ENCODE data around the gene CC2D2A.

- no peak for TF ChIP-seq POLR2A (IDR thresholded peaks at IDR 0.05)
- TF ChIP-seq CTCF (IDR thresholded peaks at IDR 0.05): peak; percentile 48 to 75 (median 67)
Observed at GRCh38 chr4:15457406-15458201, 12.1 kb upstream of the CC2D2A start.
